GM19351 (cell line): ENCODE results near the gene VWF.

ENCODE experiments used
- ATAC-seq: cut with Tn5 transposase; IDR thresholded peaks from one replicate; pipeline ENCODE4 v1.9.1; 2021; ENCODE audit warnings: mild to moderate bottlenecking, moderate library complexity; ENCODE audit not compliant: unreplicated experiment

Gene VWF

DNA sequence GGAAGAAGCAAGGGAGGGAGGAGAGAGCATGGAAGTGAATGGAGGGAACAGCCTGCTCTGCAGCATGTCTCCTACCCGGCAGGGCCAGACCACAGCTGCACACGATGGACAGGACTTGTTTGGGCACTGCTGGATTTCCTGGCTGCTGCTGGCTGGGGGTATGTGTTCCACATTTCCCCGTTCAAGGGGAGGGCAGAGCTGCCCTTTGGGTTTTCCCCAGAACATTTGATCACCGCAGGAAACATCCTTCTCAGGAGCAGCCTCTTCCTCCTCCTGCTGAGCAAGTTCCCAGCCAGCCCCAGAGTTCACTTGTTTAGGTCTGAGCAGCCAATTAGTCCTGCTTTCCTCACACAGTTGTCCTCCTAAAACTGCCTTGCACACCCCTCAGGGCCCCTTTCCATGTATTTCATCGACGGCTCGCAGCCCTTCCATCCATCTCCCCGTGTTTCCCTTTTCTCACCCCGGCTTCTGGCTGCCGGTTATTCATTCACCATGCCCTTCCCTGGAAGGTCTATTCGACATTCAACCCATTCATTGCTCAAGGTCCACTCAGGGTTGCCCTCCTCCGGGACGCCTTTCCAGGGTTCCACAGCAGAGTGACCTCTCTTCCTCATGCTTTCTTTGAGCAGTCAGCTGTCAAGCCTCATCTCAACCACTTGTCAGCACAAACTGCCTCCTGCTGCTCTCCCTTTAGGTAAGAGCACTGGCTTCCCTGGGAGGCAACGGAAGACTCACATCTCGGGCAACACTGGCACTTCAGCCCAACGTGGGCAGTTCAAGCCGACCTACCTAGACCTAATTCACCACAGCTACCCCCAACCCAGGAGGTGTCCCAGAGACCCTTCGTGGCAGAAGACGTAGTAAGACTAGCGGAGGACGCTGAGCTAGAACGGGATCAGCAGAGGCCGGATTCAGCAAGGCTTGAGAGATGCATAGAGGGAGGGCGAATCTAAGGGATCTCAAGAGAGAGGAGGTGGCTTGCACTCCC, 159.3 kb downstream of the VWF start:
- ATAC-seq, result no peak

DNA sequence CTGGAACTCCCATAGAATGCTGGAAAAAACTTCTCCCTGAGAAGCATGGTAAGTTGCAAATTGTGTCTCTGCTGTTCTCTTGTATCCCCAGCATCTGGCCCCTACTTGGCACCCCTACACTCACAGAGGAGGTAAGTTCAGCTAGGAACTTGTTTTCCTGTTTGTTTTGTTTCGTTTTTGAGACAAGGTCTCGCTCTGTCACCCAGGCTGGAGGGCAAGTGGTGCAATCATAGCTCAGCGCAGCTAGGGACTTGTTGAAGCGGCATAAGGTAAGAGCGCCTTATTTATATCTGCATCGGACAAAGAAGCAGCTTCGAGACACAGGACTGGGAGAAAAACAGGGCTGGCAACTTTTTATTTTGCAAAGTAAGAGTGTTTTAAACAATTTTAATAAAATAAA, 161.0 kb downstream of the VWF start:
- no peak for ATAC-seq

DNA sequence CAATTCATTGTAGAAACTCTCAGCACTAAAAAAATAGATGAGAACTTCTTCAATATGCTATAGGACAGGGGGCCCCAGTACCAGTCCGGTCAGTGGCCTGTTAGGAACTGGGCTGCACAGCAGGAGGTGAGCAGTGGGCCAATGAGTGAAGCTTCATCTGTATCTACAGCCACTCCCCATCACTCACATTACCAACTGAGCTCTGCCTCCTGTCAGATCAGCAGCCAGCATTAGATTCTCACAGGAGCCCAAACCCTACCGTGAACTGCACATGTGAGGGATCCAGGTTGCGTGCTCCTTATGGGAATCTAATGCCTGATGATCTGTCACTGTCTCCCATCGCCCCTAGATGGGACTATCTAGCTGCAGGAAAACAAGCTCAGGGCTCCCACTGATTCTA, 163.7 kb downstream of the VWF start:
- ATAC-seq, result no peak

DNA sequence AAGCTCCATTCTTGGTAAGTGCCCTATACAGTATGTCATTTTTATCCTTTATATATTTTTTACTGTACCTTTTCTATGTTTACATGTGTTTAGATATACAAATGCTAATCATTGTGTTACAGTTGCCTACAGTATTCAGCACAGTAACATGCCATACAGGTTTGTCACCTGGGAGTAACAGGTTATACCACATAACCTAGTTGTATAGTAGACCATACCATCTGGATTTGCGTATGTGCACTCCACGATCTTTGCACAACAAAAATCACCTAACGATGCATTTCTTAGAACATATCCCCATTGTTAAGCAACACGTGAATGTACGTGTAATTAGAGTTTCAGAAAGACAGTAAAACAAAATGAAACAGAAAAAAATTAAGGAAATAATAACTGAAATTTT, 167.5 kb downstream of the VWF start:
- ATAC-seq, result no peak

DNA sequence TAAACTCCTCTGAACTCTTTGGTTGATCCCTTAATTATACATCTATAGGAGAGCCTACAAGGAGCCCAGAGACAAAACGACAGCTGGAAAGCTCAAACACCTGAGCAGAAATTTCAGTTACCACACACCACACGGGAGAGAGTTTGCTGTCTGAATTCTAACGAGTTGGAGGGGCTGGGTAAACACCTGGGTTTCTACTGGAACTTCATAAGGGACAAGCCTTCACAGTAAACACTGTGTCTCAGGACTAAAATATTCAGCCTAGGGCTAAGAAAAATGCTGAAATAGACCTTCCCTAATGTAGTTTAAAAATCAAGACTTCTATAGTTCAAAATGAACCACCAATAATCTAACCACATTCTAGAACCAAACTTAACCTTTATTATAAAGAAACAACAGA, 169.8 kb downstream of the VWF start:
- ATAC-seq, result no peak

DNA sequence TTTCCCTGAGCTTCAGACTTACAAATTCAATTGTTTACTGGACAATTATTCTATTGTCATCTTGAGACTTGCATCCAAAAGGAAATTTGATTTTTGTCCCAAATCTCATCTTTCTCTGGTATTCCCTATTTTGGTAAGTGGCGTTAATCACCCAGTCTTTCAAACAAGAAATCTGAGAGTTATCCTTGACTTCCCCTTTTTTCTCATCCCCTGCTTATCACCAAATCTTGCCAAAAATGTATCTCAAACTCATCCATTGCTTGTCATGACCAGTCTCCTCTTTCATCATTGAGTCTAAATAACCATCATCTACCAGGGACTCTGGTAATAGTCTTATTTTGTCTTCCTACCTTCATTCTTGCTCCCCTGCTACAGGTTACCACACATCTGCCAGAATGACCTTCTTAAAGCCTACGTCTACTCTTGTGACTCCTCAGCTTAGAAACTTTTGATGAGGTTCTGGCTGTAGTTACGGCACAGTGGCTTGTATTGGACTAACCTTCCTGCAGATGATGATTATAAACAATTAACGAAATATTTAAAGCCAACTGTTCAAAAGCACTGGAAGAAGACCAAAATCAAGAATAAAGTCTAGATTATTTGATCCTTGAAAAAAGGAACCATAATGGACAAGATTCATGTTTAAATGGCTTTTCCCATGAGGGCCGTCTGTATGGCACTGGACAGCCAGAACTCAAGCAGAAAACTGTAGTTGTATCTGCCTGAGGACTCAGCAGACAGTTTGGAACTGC, 170.5 kb downstream of the VWF start:
- ATAC-seq, result no peak

DNA sequence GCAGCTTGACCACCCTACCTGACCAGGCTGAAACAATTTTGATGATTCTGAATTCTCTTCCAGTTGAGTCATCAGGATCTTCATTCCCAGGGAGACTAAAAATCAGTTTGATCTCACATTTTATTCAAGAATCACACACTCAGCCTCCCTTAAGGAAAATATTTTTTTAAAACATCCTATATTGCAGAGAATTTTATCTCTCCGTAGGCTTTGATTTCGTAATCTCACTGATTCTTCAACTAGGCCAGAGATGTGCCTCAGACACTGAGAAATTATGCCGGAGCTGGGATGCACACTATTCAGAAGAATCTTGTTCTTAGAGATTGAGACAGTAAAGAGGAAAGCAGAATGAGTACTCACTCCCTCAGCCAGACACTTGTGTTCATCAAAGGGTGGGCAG, 172.4 kb downstream of the VWF start:
- no peak for ATAC-seq

DNA sequence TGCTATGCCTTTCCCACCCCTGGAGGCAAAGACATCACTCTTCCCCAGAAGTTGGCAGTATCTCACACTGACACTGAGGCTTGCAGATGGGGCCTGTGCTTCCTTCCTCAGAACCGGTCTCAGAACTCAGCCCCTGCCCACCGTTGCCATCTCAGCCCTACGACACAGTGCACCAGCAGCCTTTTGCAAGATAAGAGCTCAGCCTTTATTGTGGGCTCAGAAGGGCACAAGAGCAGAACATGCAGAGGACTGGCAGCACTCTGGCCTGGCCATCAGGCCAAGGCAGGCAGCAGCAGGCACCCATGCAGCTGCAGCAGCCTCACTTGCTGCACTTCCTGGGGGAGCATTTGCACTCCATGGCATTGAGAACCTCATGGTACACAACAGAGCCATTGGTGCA, 175.8 kb downstream of the VWF start:
- no peak for ATAC-seq

DNA sequence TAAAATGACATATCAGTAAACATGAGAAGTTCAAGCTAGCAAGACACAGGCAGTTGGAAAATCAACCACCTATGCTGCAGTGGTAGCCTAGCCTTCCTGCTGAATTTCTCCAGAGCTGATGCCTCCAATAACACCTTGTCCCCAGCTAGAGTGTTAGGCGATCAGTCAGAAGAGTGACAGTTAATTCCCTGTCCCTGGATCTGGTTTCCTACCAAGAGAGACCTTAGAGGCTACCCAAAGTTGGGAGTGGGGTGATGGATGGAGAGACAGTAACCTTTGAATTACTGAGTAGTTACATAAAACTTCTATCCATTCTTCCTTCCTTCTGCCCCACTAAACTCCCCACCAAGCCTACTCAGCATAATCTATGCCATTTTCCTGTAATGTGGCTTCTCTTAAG, 177.5 kb downstream of the VWF start:
- no peak for ATAC-seq

DNA sequence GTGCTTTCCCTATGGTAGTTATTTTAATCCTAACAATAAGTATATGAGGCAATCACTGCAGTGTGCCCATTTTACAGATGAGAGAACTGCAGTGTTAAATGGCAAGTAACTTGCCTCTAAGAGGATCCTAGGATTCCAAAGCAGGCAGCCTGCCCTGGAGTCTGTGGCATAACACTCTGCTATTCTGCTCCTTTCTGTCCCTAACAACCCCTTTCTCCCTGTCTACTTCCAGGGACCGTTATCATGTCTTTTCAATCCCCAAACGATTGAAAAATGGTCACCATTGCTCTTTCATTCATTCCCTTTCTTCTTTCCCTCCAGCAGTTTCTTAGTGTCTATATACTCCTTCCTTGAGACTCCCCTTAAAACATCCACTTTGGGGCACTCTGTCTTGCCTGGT, 178.1 kb downstream of the VWF start:
- no peak for ATAC-seq

DNA sequence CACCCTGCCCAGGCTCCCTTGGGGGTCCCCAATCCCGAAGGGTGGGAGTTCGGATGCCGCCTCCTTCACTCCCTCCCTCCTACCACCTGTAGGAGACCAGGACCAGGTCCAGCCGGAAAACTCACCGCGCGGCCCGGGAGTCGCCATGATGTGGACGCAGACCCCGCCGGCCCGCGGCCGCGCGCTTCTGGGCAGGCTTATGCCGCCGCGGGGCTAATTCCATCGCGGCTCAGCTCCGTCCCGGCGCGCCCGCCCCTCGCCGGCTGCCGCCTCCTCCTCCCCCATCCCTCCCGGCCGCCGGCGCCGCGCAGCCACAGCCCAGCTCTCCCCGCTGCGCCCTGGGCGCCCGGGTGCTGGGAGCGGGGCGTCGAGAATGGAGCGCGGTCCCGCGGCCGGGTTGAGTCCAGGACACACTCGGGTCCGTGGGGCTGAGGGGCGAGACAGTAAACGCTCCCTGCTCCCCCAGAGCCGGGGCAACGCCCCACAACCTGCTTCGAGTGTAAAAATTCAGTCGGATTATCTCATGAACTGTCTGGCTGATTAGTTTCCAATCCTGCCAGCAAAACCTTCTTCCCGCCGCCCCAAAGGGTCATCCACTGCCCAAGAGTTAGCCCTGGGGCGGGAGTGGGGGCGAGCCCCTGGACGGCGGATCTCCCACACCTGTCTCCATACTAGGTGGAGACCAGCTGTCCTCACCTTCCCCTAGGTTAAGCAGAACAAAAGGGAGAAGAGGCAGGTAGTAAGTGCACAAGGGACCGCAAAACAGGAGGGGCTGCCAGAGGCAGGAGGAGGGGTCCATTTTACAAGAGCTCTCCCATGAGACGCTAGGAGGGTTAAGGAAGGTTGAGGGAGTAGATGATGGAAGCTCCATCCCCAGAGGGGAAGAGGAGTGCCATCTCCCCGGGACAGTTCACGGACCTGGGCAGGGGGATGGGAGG, 179.1 kb downstream of the VWF start, which contains the start of gene ANO2:
TSS of gene ANO2 (minus strand) at position 189 of the 938 bp plus-strand sequence. CDS start at position 147, 42 bp downstream.
- no peak for ATAC-seq

DNA sequence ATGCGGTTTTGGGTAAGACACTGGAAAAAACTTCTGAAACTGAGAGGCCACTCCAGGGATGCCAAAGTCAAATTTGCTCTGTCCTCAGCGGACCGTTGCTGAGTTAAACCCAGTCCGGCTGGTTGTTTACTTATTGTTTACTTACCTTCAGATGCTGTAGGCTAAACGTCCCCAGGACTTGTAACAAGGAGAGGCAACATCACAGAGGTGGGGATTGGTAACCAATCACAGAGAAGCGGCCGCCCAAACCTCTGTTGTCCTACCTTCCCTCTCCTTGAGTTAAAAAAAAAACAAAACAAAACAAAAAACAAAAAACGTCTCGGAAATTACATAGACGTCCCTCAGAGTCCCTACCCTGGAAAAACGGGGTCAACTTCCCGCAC, 179.8 kb downstream of the VWF start:
- ATAC-seq, result no peak

DNA sequence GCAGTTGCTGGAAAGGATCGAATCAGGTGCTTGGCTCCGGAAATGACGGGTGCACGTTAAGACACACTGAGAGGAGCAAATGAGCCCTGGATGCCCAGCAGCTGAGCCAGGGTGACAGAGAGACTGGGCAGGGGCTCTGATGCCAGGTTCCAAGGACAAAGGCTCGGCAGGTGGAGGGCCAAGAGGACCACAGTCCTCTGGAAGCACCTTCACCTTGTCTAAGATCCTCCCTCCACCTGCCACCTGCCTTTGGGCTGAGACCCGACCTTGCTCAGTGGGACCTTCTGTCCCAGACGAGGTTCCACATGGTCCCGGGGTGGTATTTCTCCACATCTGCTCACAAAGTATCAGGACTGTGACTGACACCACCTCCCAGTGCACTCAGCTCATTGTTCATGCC, 180.4 kb downstream of the VWF start:
- no peak for ATAC-seq

DNA sequence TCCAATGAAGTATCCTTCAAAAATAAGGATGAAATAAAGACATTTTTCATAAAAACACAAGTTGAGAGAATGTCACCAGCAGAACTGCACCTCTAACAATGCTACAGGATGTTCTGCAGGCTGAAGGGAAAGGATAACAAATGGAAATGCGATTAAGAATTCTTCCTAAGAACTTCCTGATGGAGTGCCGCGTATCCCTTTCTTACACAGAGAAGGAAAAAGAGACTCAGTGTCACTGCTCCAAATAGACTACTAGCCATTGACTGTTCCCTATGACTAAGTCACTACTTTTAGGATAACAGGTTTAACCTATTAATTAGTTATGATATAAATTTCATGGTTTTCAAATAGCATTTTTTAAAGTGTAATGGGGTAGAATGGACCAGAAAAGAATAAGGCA, 182.6 kb downstream of the VWF start:
- no peak for ATAC-seq

DNA sequence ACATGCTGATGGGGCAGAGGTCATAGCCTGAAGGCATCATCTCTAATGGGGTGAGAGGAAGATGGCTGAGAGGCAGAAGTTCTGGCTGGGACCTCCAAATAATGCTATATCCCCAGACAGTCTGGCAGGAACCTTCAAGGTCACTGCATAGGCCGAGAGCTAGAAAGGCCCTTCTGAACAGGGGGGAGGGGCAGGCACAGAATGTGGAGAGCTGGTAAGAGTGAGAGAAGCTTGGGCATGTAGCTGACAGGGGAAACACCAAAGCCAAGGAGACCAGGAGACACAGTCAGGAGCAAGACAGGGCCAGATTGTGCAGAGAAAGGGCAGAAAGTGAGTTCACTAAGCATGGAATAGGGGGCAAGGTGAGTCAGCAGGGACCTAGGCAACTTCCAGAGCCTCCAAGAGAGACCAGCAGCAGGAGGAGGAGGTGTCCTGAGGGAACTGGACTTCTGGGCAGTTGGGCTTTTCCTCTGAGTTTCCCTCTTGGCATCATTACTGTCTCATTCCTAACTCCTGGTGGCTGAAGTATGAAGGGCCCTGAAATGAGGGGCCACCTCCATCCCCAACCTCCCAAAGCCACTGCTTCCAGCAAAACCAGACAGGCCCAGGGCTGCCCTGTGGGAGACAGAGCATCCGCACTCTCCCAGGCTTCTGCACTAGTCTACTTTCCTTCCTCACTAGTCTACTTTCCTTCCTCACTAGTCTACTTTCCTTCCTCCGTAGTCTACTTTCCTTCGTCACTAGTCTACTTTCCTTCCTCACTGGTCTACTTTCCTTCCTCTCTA, 196.5 kb downstream of the VWF start:
- ATAC-seq, result no peak

DNA sequence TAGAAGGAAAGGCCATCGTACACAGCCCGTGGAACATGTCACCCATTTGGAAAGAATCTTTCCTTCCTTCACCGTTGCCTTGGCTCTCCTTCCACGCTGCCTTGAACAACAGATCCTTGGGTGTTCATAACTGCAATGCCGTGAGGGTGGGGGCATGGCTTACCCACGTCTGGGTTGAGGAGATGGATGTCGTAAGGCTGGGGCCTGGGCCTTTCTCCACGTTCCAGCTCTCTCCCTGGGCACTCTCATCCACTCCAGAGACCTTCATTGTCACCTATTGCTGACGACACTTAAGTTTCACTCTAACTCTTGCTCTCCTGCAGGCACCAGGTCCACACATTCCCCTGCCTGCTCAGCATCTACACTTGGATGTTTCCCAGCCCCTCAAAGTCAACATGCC, 198.8 kb downstream of the VWF start:
- no peak for ATAC-seq

DNA sequence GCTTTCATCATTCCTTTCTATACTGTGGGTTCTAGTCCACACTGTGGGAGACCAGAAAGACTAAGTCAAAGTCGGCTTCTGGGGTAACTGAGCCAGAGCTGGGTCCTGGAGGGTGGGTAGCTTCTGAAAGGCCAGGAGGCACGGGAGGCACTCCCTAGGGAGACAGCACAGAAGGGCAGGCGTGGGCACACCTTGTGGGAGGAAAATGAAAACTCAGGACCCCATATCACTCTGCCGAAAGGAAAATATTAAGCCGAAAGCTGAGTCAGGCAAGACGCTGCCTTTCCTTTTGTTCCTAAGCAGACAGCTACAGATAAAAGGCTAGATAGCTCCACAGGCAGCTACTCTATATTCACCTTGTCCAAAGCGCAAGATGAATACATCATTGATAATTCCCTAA, 200.1 kb downstream of the VWF start:
- no peak for ATAC-seq

DNA sequence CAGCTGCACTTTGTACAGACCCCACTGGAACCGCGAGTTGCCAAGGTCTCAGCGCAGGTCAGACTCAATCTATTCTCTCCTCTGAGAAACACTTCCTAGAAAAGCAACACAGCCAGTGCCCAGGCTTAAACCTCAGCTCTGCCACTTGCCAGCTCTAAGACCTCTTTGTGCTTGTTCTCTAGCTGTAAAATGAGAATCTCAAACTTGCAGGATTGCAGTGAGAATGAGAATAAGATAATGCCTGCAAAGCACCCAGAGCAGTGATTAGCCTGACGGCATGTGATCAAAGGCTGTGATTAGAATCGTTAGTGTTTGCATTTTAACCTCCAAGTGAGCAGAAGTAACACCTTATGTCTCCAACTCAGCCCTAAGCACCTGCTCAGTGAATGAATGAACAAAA, 200.7 kb downstream of the VWF start:
- no peak for ATAC-seq

DNA sequence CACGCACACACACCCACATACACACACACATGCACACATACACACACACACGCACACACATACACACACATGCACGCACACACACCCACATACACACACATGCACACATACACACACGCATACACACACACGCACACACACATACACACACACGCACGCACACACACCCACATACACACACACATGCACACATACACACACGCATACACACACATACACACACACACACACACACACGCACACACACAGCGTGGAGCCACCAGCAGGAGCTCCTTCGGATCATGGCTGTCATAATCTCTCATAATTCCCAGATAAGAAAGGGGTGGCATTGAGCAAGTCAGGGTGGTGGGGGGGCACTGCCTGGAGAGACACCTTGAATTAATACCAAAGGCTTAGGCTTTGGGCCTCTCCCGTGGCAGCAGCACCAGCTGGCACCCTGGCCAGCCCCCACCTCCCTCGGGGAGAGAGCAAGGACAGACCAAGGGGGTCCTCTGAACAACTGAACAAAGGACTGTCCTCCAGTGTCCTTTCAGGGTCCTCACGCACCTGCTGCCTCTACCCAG, 201.3 kb downstream of the VWF start:
- ATAC-seq, result no peak
